GM19239 (cell line): ENCODE measurements around the gene NDUFB7.

ENCODE experiments used
- DNase-seq: peaks from one replicate; pipeline ENCODE4 v3.0.0; 2011; ENCODE audit warnings: low spot score; ENCODE audit not compliant: insufficient read length
- FAIRE-seq: peaks from 2 replicates; lab custom pipeline; 2011; peaks lifted over from hg19 to GRCh38; lab: Jason Lieb, UNC

NDUFB7 gene

DNA sequence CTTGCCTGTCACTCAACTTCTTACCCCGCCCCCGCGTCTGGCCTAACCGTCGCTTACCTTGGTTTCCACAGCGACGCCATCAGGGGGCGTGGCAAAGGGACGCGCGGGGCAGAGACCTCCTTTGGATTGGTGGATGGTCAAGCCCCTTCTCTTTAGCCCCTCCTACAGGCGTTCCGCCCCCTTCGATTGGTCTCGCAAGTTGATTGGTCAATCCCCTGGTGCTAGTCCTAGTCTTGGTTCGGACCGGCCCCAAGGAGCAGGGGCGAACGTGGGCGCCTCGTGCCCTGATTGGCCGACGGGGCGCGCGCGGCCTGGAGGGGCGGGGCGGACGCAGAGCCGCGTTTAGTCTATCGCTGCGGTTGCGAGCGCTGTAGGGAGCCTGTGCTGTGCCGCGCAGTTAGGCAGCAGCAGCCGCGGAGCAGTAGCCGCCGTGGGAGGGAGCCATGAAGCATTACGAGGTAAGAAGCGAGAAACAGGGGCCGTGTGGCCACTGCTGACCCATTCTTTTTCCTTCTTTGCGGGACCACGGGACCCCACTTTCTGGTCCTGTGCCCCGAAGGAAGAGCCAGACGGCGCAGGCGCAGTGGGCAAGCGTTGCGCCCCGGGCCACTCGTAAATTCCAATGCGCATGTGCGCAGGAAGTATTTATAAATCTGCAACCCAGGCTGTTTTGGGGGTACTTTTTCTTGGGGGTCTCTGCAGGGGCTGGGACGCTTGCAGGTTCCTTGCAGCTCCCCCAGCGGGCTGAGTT, 42.4 kb downstream of the NDUFB7 start, which contains the start of gene TECR:
TECR (plus strand) TSS at position 341 of the 751 bp plus-strand sequence; CDS start at position 444, 103 bp downstream.
- DNase-seq (peak; percentile 88), FAIRE-seq (peak; percentile 99)

DNA sequence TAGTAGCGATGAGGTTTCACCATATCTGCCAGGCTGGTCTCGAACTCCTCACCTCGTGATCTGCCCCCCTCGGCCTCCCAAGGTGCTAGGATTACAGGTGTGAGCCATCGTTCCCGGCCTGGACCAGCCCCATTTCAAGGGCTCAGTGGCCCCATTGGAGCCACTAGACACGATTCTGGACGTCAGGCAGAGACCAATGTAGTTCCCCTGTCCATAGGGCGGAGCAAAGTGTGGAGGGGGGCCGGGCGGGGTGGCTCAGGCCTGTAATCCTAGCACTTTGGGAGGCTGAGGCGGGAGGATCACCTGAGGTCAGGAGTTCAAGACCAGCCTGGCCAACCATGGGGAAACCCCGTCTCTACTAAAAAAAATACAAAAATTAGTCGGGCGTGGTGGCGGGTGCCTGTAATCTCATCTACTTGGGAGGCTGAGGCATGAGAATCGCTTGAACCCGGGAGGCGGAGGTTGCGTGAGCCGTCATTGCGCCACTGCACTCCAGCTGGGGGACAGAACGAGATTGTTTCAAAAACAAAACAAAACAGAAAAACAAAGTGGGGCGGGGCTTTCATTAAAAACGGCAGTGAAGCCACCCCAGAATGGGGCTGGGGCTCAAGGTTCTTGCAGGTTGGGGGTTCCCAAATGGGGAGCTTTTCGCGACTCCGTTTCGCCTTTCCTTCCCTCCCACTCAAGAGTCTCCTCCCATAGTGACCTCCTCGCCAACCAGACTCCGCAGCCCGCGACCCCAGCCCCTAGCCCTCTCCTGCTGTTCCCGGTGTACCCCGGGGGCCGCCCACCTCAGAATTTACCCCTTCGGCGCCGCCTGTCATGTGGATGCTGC, 43.2 kb downstream of the NDUFB7 start:
- FAIRE-seq (no peak), DNase-seq (no peak)

GRCh38 chr19:14526423-14526822, 45.4 kb downstream of the NDUFB7 start:
- DNase-seq (no peak), FAIRE-seq (no peak)

GRCh38 chr19:14525729-14526128, 46.1 kb downstream of the NDUFB7 start:
- DNase-seq = no peak
- FAIRE-seq = no peak

DNA sequence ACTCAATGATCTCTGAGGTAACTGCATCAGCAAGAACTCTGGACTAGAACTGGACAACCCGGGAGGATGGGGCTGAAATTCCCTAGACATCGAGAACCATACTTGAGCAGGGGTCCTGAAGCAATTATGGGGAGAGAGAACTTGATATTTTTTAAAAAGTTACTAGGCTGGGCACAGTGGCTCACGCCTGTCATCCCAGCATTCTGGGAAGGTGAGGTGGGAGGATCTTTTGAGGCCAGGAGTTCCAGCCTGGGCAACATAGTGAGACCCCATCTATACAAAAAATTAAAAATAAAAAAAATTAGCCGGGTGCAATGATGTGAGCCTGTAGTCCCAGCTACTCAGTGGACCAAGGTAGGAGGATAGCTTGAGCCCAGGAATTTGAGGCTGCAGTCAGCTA, 51.3 kb downstream of the NDUFB7 start:
- DNase-seq = no peak
- no peak for FAIRE-seq

DNA sequence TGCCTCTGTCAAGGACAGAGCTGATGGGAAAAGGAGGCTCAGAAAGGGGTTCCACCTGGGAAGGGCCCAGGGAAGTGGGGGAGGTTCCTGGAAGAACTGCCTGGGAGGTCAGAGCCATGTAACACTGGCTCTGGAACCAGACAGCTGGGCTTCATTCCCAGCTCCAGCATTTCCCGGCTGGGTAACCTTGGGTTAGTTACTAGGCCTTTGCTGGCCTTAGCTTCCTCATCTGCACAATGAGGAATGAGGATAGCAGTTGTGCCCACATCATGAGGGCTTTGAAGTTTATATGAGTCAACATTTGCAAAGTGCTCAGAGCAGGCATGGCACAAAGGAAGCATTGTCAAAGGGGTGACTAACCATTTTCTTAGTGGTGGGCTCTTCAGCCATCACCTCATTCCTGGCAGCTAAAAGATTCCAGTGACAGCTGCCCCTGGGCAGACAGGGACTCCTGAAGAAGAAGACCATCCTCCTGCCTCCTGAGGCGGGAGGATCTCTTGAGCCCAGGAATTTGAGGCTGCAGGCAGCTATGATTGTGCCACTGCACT, 51.9 kb downstream of the NDUFB7 start:
- FAIRE-seq = no peak
- no peak for DNase-seq

DNA sequence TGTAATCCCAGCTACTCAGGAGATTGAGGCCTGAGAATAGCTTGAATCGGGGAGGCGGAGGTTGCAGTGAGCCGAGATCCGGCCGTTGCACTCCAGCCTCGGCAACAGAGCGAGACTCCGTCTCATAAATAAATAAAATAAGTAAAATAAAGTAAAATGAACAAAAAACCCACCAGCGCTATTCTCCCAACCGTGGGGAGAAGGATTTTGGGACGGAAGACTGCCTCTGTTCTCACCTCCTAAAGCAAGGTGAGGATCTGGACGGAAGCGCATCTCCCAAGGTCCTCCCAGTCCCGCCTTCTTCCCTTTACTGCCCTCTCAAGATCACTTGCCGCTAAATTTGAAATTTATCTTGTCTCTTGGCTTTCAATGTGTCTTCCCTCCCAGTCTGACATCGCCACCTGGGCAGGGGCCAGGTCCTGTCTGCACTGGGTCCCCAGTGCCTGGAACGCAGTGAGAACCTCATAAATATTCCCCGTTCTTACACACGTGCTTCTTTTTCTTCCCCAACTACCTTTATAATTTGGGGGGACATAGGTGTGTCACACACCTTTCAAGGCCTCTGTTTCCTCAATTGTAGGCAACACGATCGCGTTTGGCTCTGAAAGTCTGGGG, 52.5 kb downstream of the NDUFB7 start:
- FAIRE-seq (no peak), DNase-seq (no peak)

DNA sequence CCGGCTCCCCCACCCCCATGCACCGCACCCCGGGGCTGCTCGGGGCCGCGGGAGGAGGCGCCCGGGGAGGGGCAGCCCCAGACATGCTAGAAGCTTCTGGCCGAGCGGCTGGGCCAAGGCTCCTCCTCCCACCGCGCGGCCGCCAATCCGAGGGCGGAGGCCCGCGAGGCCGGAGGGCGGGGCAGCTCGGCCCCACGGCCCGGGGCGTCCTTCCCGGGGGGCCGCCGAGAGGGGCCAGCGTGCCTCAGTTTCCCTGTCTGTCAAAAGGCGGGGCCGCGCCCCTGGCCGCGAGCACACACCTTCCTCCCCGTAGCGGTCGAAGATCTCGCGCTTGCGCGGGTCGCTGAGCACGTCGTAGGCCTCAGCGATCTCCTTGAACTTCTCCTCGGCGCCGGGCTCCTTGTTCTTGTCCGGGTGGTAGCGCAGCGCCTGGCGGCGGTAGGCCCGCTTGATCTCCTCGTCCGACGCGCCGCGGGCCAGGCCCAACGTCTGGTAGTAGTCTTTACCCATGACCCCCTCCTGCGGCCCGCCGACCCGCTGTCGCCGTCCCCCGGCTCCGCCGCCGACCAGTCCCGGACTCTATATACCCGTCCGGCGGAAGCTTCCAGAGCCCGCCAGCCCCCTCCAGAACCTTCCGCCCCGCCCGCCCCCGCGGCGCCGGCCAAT, 53.9 kb downstream of the NDUFB7 start, which contains the start of gene DNAJB1:
DNAJB1 (minus strand) TSS at position 558 of the 666 bp plus-strand sequence; CDS start at position 510, 48 bp downstream.
- FAIRE-seq = no peak
- peak; percentile 88 for DNase-seq

GRCh38 chr19:14517446-14517839, 54.4 kb downstream of the NDUFB7 start:
- no peak for DNase-seq
- no peak for FAIRE-seq

GRCh38 chr19:14516746-14517438, 55.0 kb downstream of the NDUFB7 start:
- FAIRE-seq = no peak

More at GRCh38 chr19:14516746-14517438, 55.0 kb downstream of the NDUFB7 start:
- DNase-seq = no peak
